Hepatocyte (in vitro differentiated cells): ENCODE measurements around the gene RELB. TPM values are rescaled to one million over a fixed set of nuclear protein-coding genes. Genes with fewer than 3 reads are reported as not detected.

Experiments used
- DNase-seq: peaks from one replicate; pipeline ENCODE4 v3.0.0-alpha.2; 2016; ENCODE audit warnings: low spot score
- H2AFZ ChIP-seq: fragments of 200-600 bp; sonication (generic); 2 replicates; pipeline ENCODE4 v1.6.0; 2016; ENCODE audit warnings: antibody characterized with exemption, mild to moderate bottlenecking
- H3K27ac ChIP-seq: fragments of 200-600 bp; sonication (generic); 2 replicates; pipeline ENCODE4 v1.5.1; 2016; ENCODE audit warnings: mild to moderate bottlenecking
- H3K27me3 ChIP-seq: fragments of 200-600 bp; sonication (generic); 2 replicates; pipeline ENCODE4 v1.6.1; 2016
- H3K36me3 ChIP-seq: fragments of 200-600 bp; sonication (generic); replicated peaks from 2 replicates; pipeline ENCODE4 v1.5.1; 2016; ENCODE audit warnings: low read depth; ENCODE audit not compliant: insufficient read depth
- H3K4me1 ChIP-seq: fragments of 200-600 bp; sonication (generic); 2 replicates; pipeline ENCODE4 v1.5.1; 2016; ENCODE audit warnings: mild to moderate bottlenecking, moderate library complexity; ENCODE audit not compliant: insufficient read depth
- H3K4me2 ChIP-seq: fragments of 200-600 bp; sonication (generic); 2 replicates; pipeline ENCODE4 v1.6.0; 2016
- H3K4me3 ChIP-seq: fragments of 200-600 bp; sonication (generic); 2 replicates; pipeline ENCODE4 v1.5.1; 2016; ENCODE audit warnings: mild to moderate bottlenecking
- H3K79me2 ChIP-seq: fragments of 200-600 bp; sonication (generic); 2 replicates; pipeline ENCODE4 v1.6.0; 2017; ENCODE audit warnings: mild to moderate bottlenecking
- H3K9me2 ChIP-seq: fragments of 200-600 bp; sonication (generic); replicated peaks from 2 replicates; pipeline ENCODE4 v1.6.0; 2017; ENCODE audit warnings: mild to moderate bottlenecking; ENCODE audit not compliant: insufficient read depth
- H3K9me3 ChIP-seq: fragments of 200-600 bp; sonication (generic); 2 replicates; pipeline ENCODE4 v1.5.1; 2016; ENCODE audit warnings: low read depth, mild to moderate bottlenecking
- H4K20me1 ChIP-seq: fragments of 200-600 bp; sonication (generic); 2 replicates; pipeline ENCODE4 v1.6.0; 2016; ENCODE audit warnings: mild to moderate bottlenecking; ENCODE audit not compliant: insufficient read depth, poor library complexity, severe bottlenecking
- CTCF ChIP-seq: fragments of 200-600 bp; sonication (generic); IDR thresholded peaks from 2 replicates; pipeline ENCODE4 v1.5.1; 2016; ENCODE audit warnings: antibody characterized with exemption, mild to moderate bottlenecking; ENCODE audit not compliant: poor library complexity
- EZH2 ChIP-seq: fragments of 200-600 bp; sonication (generic); IDR thresholded peaks from 2 replicates; pipeline ENCODE4 v1.6.1; 2016; ENCODE audit warnings: antibody characterized with exemption, mild to moderate bottlenecking, borderline replicate concordance
- EZH2phosphoT487 ChIP-seq: fragments of 200-600 bp; sonication (generic); IDR thresholded peaks from one replicate; pipeline ENCODE4 v1.6.1; 2018; ENCODE audit warnings: antibody characterized with exemption, mild to moderate bottlenecking, low read depth, moderate library complexity; ENCODE audit not compliant: unreplicated experiment, severe bottlenecking
- WGBS: methylation state at CpG from one replicate; pipeline ENCODE4 v1.1.6; 2016; ENCODE audit warnings: low lambda C conversion rate; ENCODE audit errors: missing lambda C conversion rate; 5-methylcytosine and 5-hydroxymethylcytosine counted together
- polyA plus RNA-seq: library from polyadenylated mRNA; unstranded; fragments of >200 nt; fragmentation: Nextera tagmentation; extraction: Ambion mirVana; gene quantifications from 2 replicates; pipeline ENCODE4 v1.2.1, GENCODE V29; 2016
- total RNA-seq: library from RNA; depleted of rRNA; stranded (reverse); fragments of >200 nt; gene quantifications from 2 replicates; pipeline ENCODE4 v1.2.3, GENCODE V29; 2014

Gene RELB
- total and polyA plus RNA-seq, 2 experiments from 2014 or later: 6.3 to 9.1 TPM

- H3K4me2 ChIP-seq: no peak overlapping the region
- no peaks in the 10 kb centered on the region for H3K9me3 ChIP-seq
- no peak overlapping the region for H3K27ac ChIP-seq
- 100% methylated on average over 4 of the region's 4 CpGs for WGBS
- H3K4me1 ChIP-seq: no peaks in the 10 kb centered on the region
- no peak overlapping the region for H3K4me3 ChIP-seq
- H3K9me2 ChIP-seq: no peaks in the 10 kb centered on the region
- no peak for TF ChIP-seq EZH2
- DNase-seq: no peak
- H3K36me3 ChIP-seq: no peaks in the 10 kb centered on the region
- peaks cover 3% of the 10 kb centered on the region for H4K20me1 ChIP-seq
- no peaks in the 10 kb centered on the region for H3K27me3 ChIP-seq
- H3K79me2 ChIP-seq: peaks cover 3% of the 10 kb centered on the region
- no peak overlapping the region for H2AFZ ChIP-seq
Measured at GRCh38 chr19:44975444-44975843, 25.8 kb upstream of the RELB start.

GRCh38 chr19:44984005-44984404 is 17.3 kb upstream of the RELB start:
- Histone ChIP-seq H3K4me1 (no peaks in the 10 kb centered on the region), H3K36me3 (no peaks in the 10 kb centered on the region), H3K27me3 (no peaks in the 10 kb centered on the region), H3K9me2 (no peaks in the 10 kb centered on the region), H3K79me2 (no peaks in the 10 kb centered on the region), H3K9me3 (no peaks in the 10 kb centered on the region), H3K4me2 (no peak overlapping the region), H3K4me3 (no peak overlapping the region), H2AFZ (no peak overlapping the region), H3K27ac (no peak overlapping the region), H4K20me1 (no peaks in the 10 kb centered on the region)
- TF ChIP-seq EZH2 (no peak), CTCF (no peak), EZH2phosphoT487 (no peak)
- 93% methylated on average over 9 of the region's 9 CpGs for WGBS
- DNase-seq: no peak

- no peak for DNase-seq
- no peaks in the 10 kb centered on the region for H3K36me3 ChIP-seq
- H3K4me2 ChIP-seq: no peak overlapping the region
- H2AFZ ChIP-seq: no peak overlapping the region
- TF ChIP-seq CTCF: no peak
- no peak for TF ChIP-seq EZH2
- no peak for TF ChIP-seq EZH2phosphoT487
- no peaks in the 10 kb centered on the region for H3K4me1 ChIP-seq
- no peak overlapping the region for H3K27ac ChIP-seq
- no peaks in the 10 kb centered on the region for H3K79me2 ChIP-seq
- H3K9me3 ChIP-seq: no peaks in the 10 kb centered on the region
- H3K27me3 ChIP-seq: no peaks in the 10 kb centered on the region
- H3K9me2 ChIP-seq: no peaks in the 10 kb centered on the region
- no peaks in the 10 kb centered on the region for H4K20me1 ChIP-seq
- H3K4me3 ChIP-seq: no peak overlapping the region
- 85% methylated on average over 4 of the region's 4 CpGs for WGBS
Measured at GRCh38 chr19:44985445-44985844, 15.8 kb upstream of the RELB start.

- TF ChIP-seq EZH2phosphoT487 (no peak), EZH2 (no peak), CTCF (no peak)
- Histone ChIP-seq H3K9me2 (no peaks in the 10 kb centered on the region), H3K27me3 (no peaks in the 10 kb centered on the region), H3K27ac (no peak overlapping the region), H4K20me1 (no peaks in the 10 kb centered on the region), H2AFZ (no peak overlapping the region), H3K4me1 (no peaks in the 10 kb centered on the region), H3K4me3 (no peak overlapping the region), H3K4me2 (no peak overlapping the region), H3K79me2 (no peaks in the 10 kb centered on the region), H3K9me3 (no peaks in the 10 kb centered on the region), H3K36me3 (no peaks in the 10 kb centered on the region)
- WGBS: 92% methylated on average over 5 of the region's 7 CpGs
- no peak for DNase-seq
Measured at GRCh38 chr19:44986389-44986788, 14.9 kb upstream of the RELB start.
